K562 (cell line): Measurements from ENCODE around the gene CD40LG. TPM values are rescaled to one million over a fixed set of nuclear protein-coding genes. Genes with fewer than 3 reads are reported as not detected.

Experiments
- ATAC-seq: fragments of 200-7000 bp; cut with Tn5 transposase; 3 replicates; pipeline ENCODE4 v1.9.1; 2020; ENCODE audit warnings: moderate library complexity
- BruUV-seq: library from RNA; stranded (reverse); fragments of 400-500 nt; replicated peaks from 2 replicates; lab custom pipeline; 2021; lab: Mats Ljungman, UMichigan
- CTCF ChIA-PET: fragments of 300-600 bp; formaldehyde crosslinking; extraction: SDS; loops from one replicate; lab custom pipeline; 2021; ENCODE audit warnings: low intra/inter-chr PET ratio; lab: Yijun Ruan, JAX
- POLR2A ChIA-PET: fragments of 300-600, 350-650 bp; sonication (Branson Sonifier 250); formaldehyde crosslinking; extraction: SDS; loops from one replicate; lab custom pipeline; 2021; ENCODE audit warnings: antibody characterized with exemption, inconsistent platforms; lab: Yijun Ruan, JAX
- DNase-seq, 4 experiments: peaks; one replicate each; pipeline versions ENCODE4 v3.0.0 to v3.0.0-alpha.2; 2011 to 2018; ENCODE audit warnings: low spot score in 3 of 4, mixed read lengths in 3 of 4; ENCODE audit errors: extremely low read depth in 1 of 4
- FAIRE-seq: peaks from 2 replicates; lab custom pipeline; 2011; peaks lifted over from hg19 to GRCh38; lab: Jason Lieb, UNC
- H2AFZ ChIP-seq: 2 replicates; pipeline ENCODE4 v1.6.0; 2011; ENCODE audit warnings: low read depth, low read length, control low read depth, inconsistent platforms
- H3K27ac ChIP-seq: fragments of 200-600 bp; 3 replicates; pipeline ENCODE4 v1.8.0; 2011; ENCODE audit warnings: low read depth, mild to moderate bottlenecking, control low read depth, inconsistent platforms, low read length, moderate library complexity, mixed read lengths; ENCODE audit errors: extremely low read depth
- H3K27me3 ChIP-seq, 2 experiments: fragments of 300-600 bp in 1 of 2; 2 replicates in 1 of 2; 3 replicates in 1 of 2; pipeline versions ENCODE4 v1.6.0 to v1.8.0; 2011; ENCODE audit warnings: inconsistent platforms in 2 of 2, low read length in 2 of 2, mild to moderate bottlenecking in 1 of 2, mixed read lengths in 1 of 2, moderate library complexity in 1 of 2; ENCODE audit not compliant: control insufficient read depth in 2 of 2, insufficient read depth in 2 of 2
- H3K36me3 ChIP-seq: fragments of 300-600 bp; 3 replicates; pipeline ENCODE4 v1.8.0; 2011; ENCODE audit warnings: mild to moderate bottlenecking, low read length, inconsistent platforms; ENCODE audit not compliant: control insufficient read depth, insufficient read depth
- H3K4me1 ChIP-seq, 2 experiments: fragments of 200-600 bp in 1 of 2; replicated peaks in 1 of 2; 2 replicates in 1 of 2; 3 replicates in 1 of 2; pipeline versions ENCODE4 v1.5.1 to v1.8.0; 2011; ENCODE audit warnings: inconsistent platforms in 2 of 2, low read length in 2 of 2, mild to moderate bottlenecking in 1 of 2, mixed read lengths in 1 of 2, moderate library complexity in 1 of 2; ENCODE audit not compliant: control insufficient read depth in 2 of 2, insufficient read depth in 2 of 2
- H3K4me2 ChIP-seq: 2 replicates; pipeline ENCODE4 v1.6.1; 2011; ENCODE audit warnings: low read length, control low read depth, inconsistent platforms, mixed read lengths; ENCODE audit not compliant: insufficient read depth
- H3K4me3 ChIP-seq: fragments of 200-600 bp; sonication (generic), shearing (Covaris generic); 2 replicates; pipeline ENCODE4 v1.5.1; 2016; ENCODE audit warnings: control low read depth, inconsistent platforms
- H3K79me2 ChIP-seq: fragments of 200-600 bp; 3 replicates; pipeline ENCODE4 v1.8.0; 2011; ENCODE audit warnings: low read length, inconsistent platforms; ENCODE audit not compliant: control insufficient read depth, insufficient read depth
- H3K9ac ChIP-seq, 2 experiments: 2 replicates each; pipeline versions ENCODE4 v1.6.0 to v1.6.1; 2011; ENCODE audit warnings: low read depth in 2 of 2, low read length in 2 of 2, control low read depth in 1 of 2, inconsistent platforms in 1 of 2, mild to moderate bottlenecking in 1 of 2, mixed read lengths in 1 of 2; ENCODE audit not compliant: insufficient read depth in 1 of 2
- H3K9me1 ChIP-seq: one replicate; pipeline ENCODE4 v1.6.0; 2011; ENCODE audit warnings: inconsistent platforms, mild to moderate bottlenecking, low read length, moderate library complexity; ENCODE audit not compliant: control insufficient read depth, insufficient read depth
- H3K9me3 ChIP-seq: replicated peaks from 2 replicates; pipeline ENCODE4 v1.5.1; 2011; ENCODE audit warnings: low read depth, low read length, inconsistent platforms; ENCODE audit not compliant: control insufficient read depth, insufficient read depth
- H4K20me1 ChIP-seq: replicated peaks from 2 replicates; pipeline ENCODE4 v1.6.1; 2011; ENCODE audit warnings: low read length, inconsistent platforms, mixed read lengths; ENCODE audit not compliant: control insufficient read depth, insufficient read depth
- BMI1 ChIP-seq: fragments of 150-350 bp; IDR thresholded peaks from 2 replicates; pipeline ENCODE4 v1.6.1; 2014; ENCODE audit warnings: low read length
- FOXK1 ChIP-seq: sonication (generic); formaldehyde crosslinking; IDR thresholded peaks from 2 replicates; pipeline ENCODE4 v1.8.0; 2022; ENCODE audit warnings: missing genetic modification reagents, mild to moderate bottlenecking, borderline replicate concordance
- MTA2 ChIP-seq: fragments of 450-650 bp; IDR thresholded peaks from 2 replicates; pipeline ENCODE4 v1.6.1; 2016; ENCODE audit warnings: low read depth
- TRIM28 ChIP-seq: fragments of 450-650 bp; IDR thresholded peaks from 2 replicates; pipeline ENCODE4 v1.6.1; 2017
- WGBS: fragments of 100-300 bp; shearing (Covaris generic); methylation state at CpG from one replicate; pipeline ENCODE4 v1.1.6; 2016; ENCODE audit warnings: low coverage, mixed read lengths; ENCODE audit not compliant: insufficient coverage; ENCODE audit errors: missing lambda C conversion rate; 5-methylcytosine and 5-hydroxymethylcytosine counted together
- in situ Hi-C: fragments of 300-500 bp; cut with MboI; formaldehyde crosslinking; loops from 4 replicates; pipeline ENCODE4 v1.15.0; 2018; ENCODE audit warnings: inconsistent platforms, mixed read lengths
- intact Hi-C: fragments of 100-400 bp; cut with micrococcal nuclease; formaldehyde crosslinking; loops from 2 replicates; pipeline ENCODE4 v1.14.2; 2022
- polyA plus RNA-seq, 8 experiments: library from polyadenylated mRNA; depleted of rRNA in 4 of 8; stranded (reverse) in 5 of 8; unstranded in 3 of 8; fragments of >200 nt; fragmentation: Nextera tagmentation in 2 of 8; fragmentation: Illumina TruSeq in 1 of 8; extraction: Ambion mirVana in 2 of 8; extraction: Trizol in 1 of 8; gene quantifications; 2 replicates each; pipeline versions ENCODE4 v1.2.1 to v1.2.3, GENCODE V29; 2011 to 2014; ENCODE audit warnings: inconsistent platforms in 1 of 8, missing spikeins in 1 of 8
- total RNA-seq, 7 experiments: library from RNA; depleted of rRNA in 6 of 7; stranded (reverse); fragments of >200 nt in 6 of 7; fragmentation: Illumina TruSeq in 2 of 7; extraction: Trizol in 2 of 7; gene quantifications; 2 replicates each; pipeline versions ENCODE4 v1.2.1 to v1.2.3, GENCODE V29; 2011 to 2021; ENCODE audit warnings: low replicate concordance in 1 of 7
- TF ChIP-seq, protein P1 (sequence below): sonication (generic); formaldehyde crosslinking; IDR thresholded peaks from 2 replicates; pipeline ENCODE4 v1.8.1; 2023; ENCODE audit warnings: mild to moderate bottlenecking, missing genetic modification reagents

CD40LG gene
- total and polyA plus RNA-seq, 9 of the 15 experiments (the other 6 are each of a cell fraction or from before 2014, with no cell fraction given), result 0.11 TPM; not detected in 8

DNA sequence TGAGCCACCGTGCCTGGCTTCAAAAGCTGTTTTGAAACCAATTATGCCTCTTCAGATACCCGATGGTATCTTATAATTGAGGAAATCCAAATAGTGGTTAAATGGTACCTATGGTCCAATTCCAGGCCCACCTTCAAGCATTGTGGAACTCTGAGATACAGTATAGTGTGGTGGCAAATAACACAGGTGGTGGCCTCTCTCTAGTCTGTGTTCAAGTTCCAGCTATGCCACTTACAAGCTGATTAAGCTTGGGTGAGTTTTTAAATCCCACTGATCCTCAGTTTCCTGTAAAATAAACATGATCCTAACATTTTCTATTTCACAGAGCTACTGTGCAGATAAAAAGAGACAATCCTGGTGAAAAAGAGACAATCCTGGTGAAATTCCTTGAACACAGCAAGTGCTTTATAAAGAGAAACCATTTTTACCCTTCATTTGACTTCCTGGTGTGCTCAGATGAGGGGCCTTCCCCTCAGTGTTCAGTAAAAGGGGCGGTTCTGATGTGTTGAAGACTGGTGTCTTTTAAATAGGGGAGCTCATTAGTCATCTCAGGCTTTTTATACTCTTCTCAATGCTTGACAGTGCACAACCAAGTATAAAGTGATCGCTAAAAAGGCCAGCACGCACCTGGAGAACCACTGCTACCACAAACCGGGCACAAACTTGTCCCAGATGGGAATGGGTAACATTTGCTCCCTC, 30.8 kb upstream of the CD40LG start:
- Histone ChIP-seq H3K36me3 (no peaks in the 10 kb centered on the region), H3K9me3 (no peaks in the 10 kb centered on the region), H3K4me2 (no peak overlapping the region), H3K27me3 (peaks cover 0 to 14% of the 10 kb centered on the region in 2 experiments; a peak in 3 of 5 replicates), H3K27ac (no peak overlapping the region), H3K9me1 (no peaks in the 10 kb centered on the region), H3K9ac (no peak overlapping the region), H2AFZ (no peak overlapping the region), H3K4me1 (no peaks in the 10 kb centered on the region), H4K20me1 (no peaks in the 10 kb centered on the region), H3K4me3 (no peak overlapping the region), H3K79me2 (no peaks in the 10 kb centered on the region)
- intact Hi-C loops (no loop called here), in situ Hi-C loops (no loop called here)
- TF ChIP-seq, protein P1, sequence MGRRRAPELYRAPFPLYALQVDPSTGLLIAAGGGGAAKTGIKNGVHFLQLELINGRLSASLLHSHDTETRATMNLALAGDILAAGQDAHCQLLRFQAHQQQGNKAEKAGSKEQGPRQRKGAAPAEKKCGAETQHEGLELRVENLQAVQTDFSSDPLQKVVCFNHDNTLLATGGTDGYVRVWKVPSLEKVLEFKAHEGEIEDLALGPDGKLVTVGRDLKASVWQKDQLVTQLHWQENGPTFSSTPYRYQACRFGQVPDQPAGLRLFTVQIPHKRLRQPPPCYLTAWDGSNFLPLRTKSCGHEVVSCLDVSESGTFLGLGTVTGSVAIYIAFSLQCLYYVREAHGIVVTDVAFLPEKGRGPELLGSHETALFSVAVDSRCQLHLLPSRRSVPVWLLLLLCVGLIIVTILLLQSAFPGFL (CRISPR knock-in tag), result no peak
- TF ChIP-seq MTA2 (no peak), FOXK1 (no peak), TRIM28 (no peak), BMI1 (no peak)
- no TSS peak for BruUV-seq
- DNase-seq, result no peak
- 0% methylated on average over 6 of the region's 6 CpGs for WGBS
- ChIA-PET POLR2A (no interaction called here), CTCF (no interaction called here)
- FAIRE-seq, result no peak
- ATAC-seq, result no peak
